GM10266 (cell line): ENCODE data around the gene WNT3.

Source experiments
- DNase-seq: peaks from one replicate; pipeline ENCODE4 v3.0.0; 2012; ENCODE audit errors: extremely low spot score
- CTCF ChIP-seq: IDR thresholded peaks from 2 replicates; pipeline ENCODE4 v1.5.1; 2012; ENCODE audit warnings: mild to moderate bottlenecking, low read depth; ENCODE audit not compliant: control insufficient read depth, insufficient read depth; ENCODE audit errors: missing control alignments

The WNT3 gene

GRCh38 chr17:46823657-46824056, 5.2 kb upstream of the WNT3 start:
- no peak for DNase-seq
- TF ChIP-seq CTCF: no peak

DNA sequence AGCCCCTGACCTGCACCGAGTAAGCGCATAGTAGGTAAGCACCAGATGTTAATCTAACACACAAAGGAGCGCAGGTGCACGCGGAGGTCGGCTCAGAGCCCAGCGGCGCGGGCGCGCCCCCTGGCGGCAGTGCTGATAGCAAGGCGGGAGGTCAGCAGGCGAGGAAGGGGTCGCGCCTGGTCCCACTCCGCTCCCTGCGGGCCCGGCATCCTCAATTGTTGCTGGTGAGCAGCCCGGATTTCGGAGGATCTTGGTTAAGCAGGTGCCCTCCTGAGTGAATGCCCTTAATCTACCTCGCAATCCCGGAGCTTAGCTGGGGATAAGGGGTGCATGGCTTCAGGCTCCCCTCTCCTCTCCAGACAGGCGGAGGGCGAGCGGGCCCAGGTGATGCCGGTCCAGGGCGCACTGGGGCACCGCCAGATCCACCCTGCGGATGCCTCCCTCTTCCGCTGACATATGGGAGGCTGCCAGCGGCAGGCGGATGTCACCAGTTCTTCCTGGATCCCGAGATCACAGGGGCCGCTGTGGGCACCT, 4.0 kb upstream of the WNT3 start:
- no peak for DNase-seq
- TF ChIP-seq CTCF: peak; percentile 70

GRCh38 chr17:46821482-46822387, 3.2 kb upstream of the WNT3 start:
- no peak for DNase-seq
- TF ChIP-seq CTCF: no peak

DNA sequence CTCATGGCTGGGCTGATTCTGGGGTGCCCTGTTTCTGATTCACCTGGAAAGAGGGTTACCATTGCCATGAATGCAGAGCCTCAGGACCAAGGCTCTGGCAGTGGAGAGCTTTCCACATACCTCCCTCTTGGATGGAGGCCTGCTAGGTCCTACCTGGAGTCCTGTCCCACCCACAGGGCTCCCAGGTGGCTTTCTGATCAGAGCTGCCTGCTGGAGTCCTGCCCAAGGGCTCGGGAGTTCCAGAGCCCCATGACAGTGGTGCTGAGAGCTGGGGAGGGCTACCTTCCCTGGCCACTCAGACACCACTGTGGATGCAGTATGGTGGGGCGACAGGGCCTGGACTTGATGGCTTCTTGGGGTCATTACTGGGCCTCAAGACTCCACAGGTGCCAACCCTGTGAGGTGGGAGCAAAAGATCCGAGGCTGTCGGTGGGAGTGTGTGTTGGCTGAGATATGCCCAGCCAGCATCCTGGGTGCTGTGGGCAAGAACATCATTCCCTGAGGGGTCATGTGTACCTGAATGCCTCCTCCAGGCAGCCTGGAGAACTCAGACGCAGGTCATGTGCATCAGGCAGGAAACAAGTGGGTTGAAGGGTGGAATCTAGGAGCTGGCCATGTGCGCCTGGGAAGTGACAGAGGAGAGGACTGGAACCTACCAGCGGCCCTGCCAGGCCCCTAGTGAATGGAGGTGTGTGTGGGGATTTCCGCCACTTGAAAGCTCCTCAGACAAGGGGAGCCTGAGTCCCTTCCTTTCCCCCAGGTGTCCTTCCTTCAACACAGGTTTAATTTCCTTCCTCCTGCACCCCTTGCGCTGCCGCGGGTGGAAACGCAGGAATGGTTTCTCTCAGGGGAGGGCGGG, 2.3 kb upstream of the WNT3 start:
- no peak for DNase-seq
- TF ChIP-seq CTCF: no peak

- TF ChIP-seq CTCF: no peak
- DNase-seq: no peak
Measured at GRCh38 chr17:46819906-46820351, 1.4 kb upstream of the WNT3 start.

GRCh38 chr17:46818929-46819859, 702 bp upstream of the WNT3 start:
- peak; percentile 64 for DNase-seq
- TF ChIP-seq CTCF: no peak
